WI38 (cell line): ENCODE measurements around the gene CDK6.

Experiments
- H3K4me3 ChIP-seq: 2 replicates; pipeline ENCODE4 v1.5.1; 2011; ENCODE audit warnings: low read depth, mild to moderate bottlenecking, control low read depth, low read length
- CTCF ChIP-seq: IDR thresholded peaks from 2 replicates; pipeline ENCODE4 v1.5.1; 2012; ENCODE audit warnings: low read depth, mild to moderate bottlenecking, control low read depth, low read length

The CDK6 gene

DNA sequence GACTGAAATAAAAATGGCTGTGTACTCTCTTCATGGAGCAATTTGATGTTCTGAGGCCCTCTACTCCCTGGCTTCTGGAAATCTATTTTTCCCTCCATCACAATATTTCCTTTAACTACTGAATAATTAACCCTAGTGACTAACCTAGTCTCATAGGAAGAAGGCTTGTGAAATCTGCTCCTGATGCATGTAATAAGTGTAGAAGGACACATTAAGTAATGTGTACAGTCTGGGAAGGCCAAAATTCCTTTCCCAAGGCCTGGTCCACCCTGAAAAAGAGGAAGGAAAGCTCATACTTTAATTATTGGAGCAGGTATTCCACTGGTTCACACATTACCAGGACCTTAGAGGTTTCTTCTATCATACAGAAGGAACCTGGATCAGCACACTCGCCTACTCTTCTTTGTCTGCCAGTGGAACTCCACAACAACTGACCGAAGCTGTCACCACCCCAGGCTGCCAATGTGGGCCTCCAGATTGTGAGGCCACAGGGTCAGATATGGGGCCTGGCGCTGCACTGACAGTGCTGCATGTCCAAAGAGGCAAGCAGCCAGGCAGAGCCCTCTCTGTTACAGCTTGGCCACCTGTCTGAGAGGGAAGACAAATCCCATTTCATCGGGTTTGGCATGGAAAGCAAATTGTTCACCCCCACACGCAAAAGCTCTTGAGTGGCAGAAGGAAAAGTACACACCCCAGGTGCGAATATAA lies 191.8 kb downstream of the CDK6 start:
- no peak overlapping the region for H3K4me3 ChIP-seq
- no peak for TF ChIP-seq CTCF

GRCh38 chr7:92643821-92644220 lies 192.6 kb downstream of the CDK6 start:
- TF ChIP-seq CTCF: no peak
- no peak overlapping the region for H3K4me3 ChIP-seq

GRCh38 chr7:92641921-92642511 lies 194.4 kb downstream of the CDK6 start:
- H3K4me3 ChIP-seq: no peak overlapping the region

DNA sequence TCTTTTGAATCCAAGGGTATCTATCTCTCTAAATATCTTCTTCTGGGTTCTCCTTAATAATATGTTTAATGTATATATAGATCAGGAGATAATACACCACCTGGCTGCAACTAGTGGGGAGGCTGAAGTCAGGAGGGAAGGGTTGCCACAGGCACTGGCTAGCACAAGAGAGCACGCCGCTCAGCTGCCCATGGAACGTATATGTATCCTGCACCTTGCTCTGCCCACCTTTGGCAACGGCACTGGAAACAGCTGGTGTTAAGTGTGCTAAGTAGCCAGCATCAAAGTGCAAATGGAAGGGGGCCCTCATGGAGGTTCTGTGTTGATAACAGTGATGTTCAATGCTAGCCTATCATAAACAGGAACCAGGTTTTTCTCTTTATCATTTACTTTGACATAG lies 196.4 kb downstream of the CDK6 start:
- H3K4me3 ChIP-seq: no peak overlapping the region
- TF ChIP-seq CTCF: no peak

More at GRCh38 chr7:92641921-92642511, 194.4 kb downstream of the CDK6 start:
- no peak for TF ChIP-seq CTCF

- no peak overlapping the region for H3K4me3 ChIP-seq
- TF ChIP-seq CTCF: no peak
These were observed 197.0 kb downstream of the CDK6 start for GRCh38 chr7:92639213-92639896.

GRCh38 chr7:92636018-92636560 lies 200.3 kb downstream of the CDK6 start:
- TF ChIP-seq CTCF: no peak
- H3K4me3 ChIP-seq: no peak overlapping the region

DNA sequence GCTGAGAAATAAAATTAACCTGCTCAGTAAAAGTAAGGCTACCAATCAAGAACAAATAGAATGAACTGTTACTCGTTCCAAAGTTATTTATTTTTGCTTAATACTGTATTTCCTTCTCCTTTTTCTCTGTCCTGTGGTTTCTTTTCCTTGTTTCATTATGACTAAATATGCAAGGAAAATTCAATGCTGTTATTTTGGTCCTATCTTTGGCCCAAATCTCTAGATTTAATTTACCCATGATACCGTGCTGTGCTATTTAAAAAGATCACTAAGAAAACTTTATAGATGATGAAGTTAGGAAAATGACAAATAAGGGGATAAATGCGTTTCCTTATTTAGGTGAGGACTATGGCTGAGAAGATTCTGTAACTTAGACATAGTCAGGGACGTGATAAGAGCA lies 200.8 kb downstream of the CDK6 start:
- H3K4me3 ChIP-seq: no peak overlapping the region
- TF ChIP-seq CTCF: no peak
